ENCODE measurements around the gene FEZF2.

The FEZF2 gene

DNA sequence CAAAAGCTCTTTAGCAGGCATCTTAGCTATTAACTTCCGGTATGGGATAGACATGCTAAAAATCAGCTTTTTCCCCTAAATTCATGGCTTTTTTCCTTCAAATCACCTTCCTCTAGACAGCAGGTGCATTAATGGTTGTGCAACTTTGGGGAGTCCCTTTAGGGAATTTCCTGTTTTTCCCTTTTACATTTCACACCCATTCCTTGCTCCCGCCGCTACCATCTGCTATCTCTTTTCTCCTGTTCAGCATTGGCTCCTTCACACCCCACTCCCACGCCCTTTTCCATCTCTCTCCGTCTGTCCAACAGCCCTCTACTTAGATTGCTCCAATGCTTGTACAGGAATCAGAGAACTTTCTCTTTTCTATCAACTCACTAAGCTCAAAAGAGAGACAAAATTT, 43.4 kb downstream of the FEZF2 start:
- no peak for DNase-seq (ENCODE audit: low spot score)

DNA sequence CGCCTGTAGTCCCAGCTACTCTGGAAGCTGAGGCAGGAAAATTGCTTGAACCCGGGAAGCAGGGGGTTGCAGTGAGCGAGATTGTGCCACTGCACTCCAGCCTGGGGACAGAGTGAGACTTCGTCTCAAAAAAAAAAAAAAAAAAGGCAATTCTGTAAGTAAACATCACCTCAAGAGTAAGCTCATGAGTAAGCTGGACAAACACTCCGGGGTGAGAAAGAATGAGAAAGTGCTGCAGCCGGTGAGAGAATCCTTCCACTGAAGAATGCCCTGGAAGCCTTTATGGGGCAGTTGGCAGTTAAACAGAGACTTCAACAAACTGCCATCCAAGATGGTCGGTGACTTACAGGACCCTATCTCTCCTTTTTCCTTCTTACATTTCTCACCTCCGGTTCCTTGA, 47.5 kb downstream of the FEZF2 start:
- no peak for DNase-seq (ENCODE audit: low spot score)

DNA sequence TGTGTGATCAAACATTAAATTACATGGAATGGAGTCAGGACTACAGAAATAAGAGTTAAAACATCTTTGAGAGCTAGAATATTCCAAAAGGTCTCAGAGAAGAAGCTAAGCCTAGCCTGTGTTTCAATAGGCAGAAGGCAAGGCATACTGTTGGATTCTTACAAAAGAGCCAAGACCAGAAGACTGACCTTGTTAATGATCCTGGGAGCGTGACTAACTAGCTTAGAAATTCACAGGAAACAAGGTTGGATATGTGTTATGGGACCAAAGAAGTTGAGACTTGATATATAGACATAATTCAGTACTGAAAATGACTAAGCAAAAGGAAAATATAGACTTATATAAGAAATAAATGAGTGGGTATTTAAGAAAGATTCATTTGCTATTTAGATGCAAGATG, 50.1 kb downstream of the FEZF2 start:
- no peak for DNase-seq (ENCODE audit: low spot score)

Measured in CD4-positive, alpha-beta T cell treated with Interleukin-2 at 100 ng/mL for 4 hours (primary cell).